Keratinocyte (primary cell): ENCODE measurements around the gene PID1. TPM values are rescaled to one million over a fixed set of nuclear protein-coding genes. Genes with fewer than 3 reads are reported as not detected.

Experiments used
- DNase-seq: peaks from one replicate; pipeline ENCODE4 v3.0.0-alpha.2; 2011; ENCODE audit warnings: low read depth, missing footprints, low spot score
- FAIRE-seq: peaks from 2 replicates; lab custom pipeline; 2011; peaks lifted over from hg19 to GRCh38; lab: Jason Lieb, UNC
- H2AFZ ChIP-seq: 2 replicates; pipeline ENCODE4 v1.6.0; 2012; ENCODE audit warnings: low read length, control low read depth, inconsistent platforms; ENCODE audit not compliant: control insufficient read depth
- H3K27ac ChIP-seq: 2 replicates; pipeline ENCODE4 v1.5.1; 2011; ENCODE audit warnings: low read length; ENCODE audit not compliant: control insufficient read depth, insufficient read depth
- H3K27me3 ChIP-seq: 3 replicates; pipeline ENCODE4 v1.6.0; 2011; ENCODE audit warnings: low read length; ENCODE audit not compliant: control insufficient read depth, insufficient read depth; ENCODE audit errors: extremely low read depth
- H3K36me3 ChIP-seq, 2 experiments: 2 replicates in 1 of 2; 3 replicates in 1 of 2; pipeline ENCODE4 v1.5.1; 2011; ENCODE audit warnings: low read length in 2 of 2, mild to moderate bottlenecking in 1 of 2; ENCODE audit not compliant: control insufficient read depth in 2 of 2, insufficient read depth in 2 of 2; ENCODE audit errors: extremely low read depth in 1 of 2
- H3K4me1 ChIP-seq: 3 replicates; pipeline ENCODE4 v1.5.1; 2011; ENCODE audit warnings: low read length; ENCODE audit not compliant: control insufficient read depth, insufficient read depth; ENCODE audit errors: extremely low read depth
- H3K4me2 ChIP-seq: 3 replicates; pipeline ENCODE4 v1.6.0; 2011; ENCODE audit warnings: low read depth, low read length; ENCODE audit not compliant: control insufficient read depth, insufficient read depth; ENCODE audit errors: extremely low read depth
- H3K4me3 ChIP-seq, 3 experiments: fragments of 200-600 bp in 1 of 3; sonication (generic) in 1 of 3; 2 replicates in 2 of 3; 3 replicates in 1 of 3; pipeline ENCODE4 v1.5.1; 2011 to 2016; ENCODE audit warnings: low read length in 3 of 3, mild to moderate bottlenecking in 3 of 3, control low read depth in 2 of 3, inconsistent platforms in 1 of 3, low read depth in 1 of 3, mixed read lengths in 1 of 3, mixed run types in 1 of 3, moderate library complexity in 1 of 3; ENCODE audit not compliant: control insufficient read depth in 2 of 3, insufficient read depth in 2 of 3; ENCODE audit errors: extremely low read depth in 1 of 3
- H3K79me2 ChIP-seq: 2 replicates; pipeline ENCODE4 v1.6.0; 2012; ENCODE audit warnings: low read length; ENCODE audit not compliant: control insufficient read depth, insufficient read depth
- H3K9ac ChIP-seq: 3 replicates; pipeline ENCODE4 v1.6.0; 2011; ENCODE audit warnings: low read length; ENCODE audit not compliant: control insufficient read depth, insufficient read depth; ENCODE audit errors: extremely low read depth
- H3K9me1 ChIP-seq: 3 replicates; pipeline ENCODE4 v1.6.0; 2011; ENCODE audit warnings: low read length; ENCODE audit not compliant: control insufficient read depth, insufficient read depth; ENCODE audit errors: extremely low read depth
- H3K9me3 ChIP-seq: 2 replicates; pipeline ENCODE4 v1.5.1; 2012; ENCODE audit warnings: low read depth, low read length; ENCODE audit not compliant: control insufficient read depth
- H4K20me1 ChIP-seq: 3 replicates; pipeline ENCODE4 v1.6.0; 2011; ENCODE audit warnings: low read length; ENCODE audit not compliant: control insufficient read depth, insufficient read depth; ENCODE audit errors: extremely low read depth
- CTCF ChIP-seq, 3 experiments: IDR thresholded peaks in 1 of 3; conservative IDR thresholded peaks in 1 of 3; optimal IDR thresholded peaks in 1 of 3; 2 replicates in 2 of 3; 3 replicates in 1 of 3; pipeline versions ENCODE3 to v1.5.1; 2011; ENCODE audit warnings: low read length in 3 of 3, mild to moderate bottlenecking in 3 of 3, moderate library complexity in 2 of 3, control low read depth in 1 of 3, inconsistent platforms in 1 of 3; ENCODE audit not compliant: insufficient read depth in 2 of 3; ENCODE audit errors: extremely low read depth in 1 of 3
- EZH2 ChIP-seq: IDR thresholded peaks from one replicate; pipeline ENCODE4 v1.6.1; 2012; ENCODE audit warnings: inconsistent platforms, mild to moderate bottlenecking, low read length, moderate library complexity
- dilution Hi-C: fragments of 300-500 bp; cut with MboI; formaldehyde crosslinking; loops from one replicate; pipeline ENCODE4 v1.7.0; 2020; ENCODE audit warnings: low sequenced_read_pairs; ENCODE audit not compliant: extremely low pct_ligation_motif_present
- polyA plus RNA-seq, 5 experiments: library from polyadenylated mRNA; depleted of rRNA in 3 of 5; stranded (reverse) in 3 of 5; stranded (forward) in 1 of 5; unstranded in 1 of 5; fragments of >200 nt; gene quantifications; 1 replicate in 1 of 5; 2 replicates in 3 of 5; 3 replicates in 1 of 5; pipeline versions ENCODE4 v1.2.1 to v1.2.3, GENCODE V29; 2011 to 2012; ENCODE audit warnings: missing spikeins in 2 of 5, low read depth in 1 of 5, low replicate concordance in 1 of 5

The PID1 gene
- polyA plus RNA-seq, 1 donor (not counting 4 experiments of a cell fraction or from before 2014, with no cell fraction given): 5.4 TPM

GRCh38 chr2:228986961-228987360 lies 284.1 kb downstream of the PID1 start:
- Histone ChIP-seq H3K4me2 (no peak overlapping the region), H3K27me3 (no peaks in the 10 kb centered on the region), H3K9me1 (no peaks in the 10 kb centered on the region), H3K9me3 (no peaks in the 10 kb centered on the region), H3K79me2 (no peaks in the 10 kb centered on the region), H4K20me1 (no peaks in the 10 kb centered on the region), H3K4me3 (no peak overlapping the region), H3K36me3 (no peaks in the 10 kb centered on the region), H3K27ac (no peak overlapping the region), H3K4me1 (no peaks in the 10 kb centered on the region), H3K9ac (no peak overlapping the region), H2AFZ (no peak overlapping the region)
- FAIRE-seq (no peak), DNase-seq (no peak)
- no peak for TF ChIP-seq CTCF (optimal IDR thresholded peaks at IDR 0.05 in 1 of 3, IDR thresholded peaks at IDR 0.05 in 1 of 3, conservative IDR thresholded peaks at IDR 0.05 in 1 of 3; ENCODE audit: extremely low read depth in 1 of 3, insufficient read depth in 2 of 3, low read length in 3 of 3)
- TF ChIP-seq EZH2: no peak
- dilution Hi-C loops: no loop called here

GRCh38 chr2:228983700-228984099 lies 287.4 kb downstream of the PID1 start:
- H3K9me3 ChIP-seq: no peaks in the 10 kb centered on the region
- H3K27ac ChIP-seq: no peak overlapping the region
- no peaks in the 10 kb centered on the region for H3K36me3 ChIP-seq
- no peak overlapping the region for H3K4me3 ChIP-seq
- no peak overlapping the region for H3K9ac ChIP-seq
- FAIRE-seq (no peak), DNase-seq (no peak)
- no peak overlapping the region for H2AFZ ChIP-seq
- no peak overlapping the region for H3K4me2 ChIP-seq
- dilution Hi-C loops: no loop called here
- no peak for TF ChIP-seq EZH2
- no peak for TF ChIP-seq CTCF (optimal IDR thresholded peaks at IDR 0.05 in 1 of 3, IDR thresholded peaks at IDR 0.05 in 1 of 3, conservative IDR thresholded peaks at IDR 0.05 in 1 of 3; ENCODE audit: extremely low read depth in 1 of 3, insufficient read depth in 2 of 3, low read length in 3 of 3)
- no peaks in the 10 kb centered on the region for H3K4me1 ChIP-seq
- H3K79me2 ChIP-seq: no peaks in the 10 kb centered on the region
- no peaks in the 10 kb centered on the region for H3K27me3 ChIP-seq
- no peaks in the 10 kb centered on the region for H4K20me1 ChIP-seq
- H3K9me1 ChIP-seq: no peaks in the 10 kb centered on the region
